A549 (cell line): ENCODE measurements around the gene CDHR4.

ENCODE experiments used
- CBX8 ChIP-seq: fragments of 200-600 bp; sonication (generic); IDR thresholded peaks from 2 replicates; pipeline ENCODE4 v1.6.1; 2016
- CEBPB ChIP-seq, 2 experiments: fragments of >200 bp in 1 of 2; sonication (Bioruptor Twin) in 1 of 2; formaldehyde crosslinking in 1 of 2; IDR thresholded peaks; 2 replicates each; pipeline ENCODE4 v1.6.1; 2012 to 2016
- CHD2 ChIP-seq: fragments of 150-350 bp; IDR thresholded peaks from 2 replicates; pipeline ENCODE4 v1.6.1; 2014; ENCODE audit warnings: low read length; ENCODE audit not compliant: partially characterized antibody
- CTCF ChIP-seq: fragments of >200 bp; sonication (Bioruptor Twin); formaldehyde crosslinking; IDR thresholded peaks from 3 replicates; pipeline ENCODE4 v1.5.1; 2016
- EP300 ChIP-seq, 2 experiments: fragments of >200 bp; sonication (Bioruptor Twin); formaldehyde crosslinking; IDR thresholded peaks; 2 replicates in 1 of 2; 3 replicates in 1 of 2; pipeline ENCODE4 v1.6.1; 2016 to 2017
- ESRRA ChIP-seq: fragments of 150-350 bp; IDR thresholded peaks from 2 replicates; pipeline ENCODE4 v1.6.1; 2014; ENCODE audit warnings: mild to moderate bottlenecking, low read length, borderline replicate concordance
- FOSL2 ChIP-seq, 2 experiments: fragments of 450-650 bp in 1 of 2; fragments of >200 bp in 1 of 2; sonication (Bioruptor Twin) in 1 of 2; formaldehyde crosslinking; IDR thresholded peaks; 2 replicates each; pipeline versions ENCODE4 v1.5.0 to v1.6.1; 2016 to 2020; ENCODE audit warnings: mild to moderate bottlenecking in 1 of 2, moderate library complexity in 1 of 2
- GATA3 ChIP-seq: IDR thresholded peaks from 2 replicates; pipeline ENCODE4 v1.6.1; 2012; ENCODE audit warnings: borderline replicate concordance
- HDAC2 ChIP-seq: fragments of 200-600 bp; sonication (generic); IDR thresholded peaks from 2 replicates; pipeline ENCODE4 v1.6.1; 2016
- PBX3 ChIP-seq: IDR thresholded peaks from 2 replicates; pipeline ENCODE4 v1.6.1; 2012
- RARB ChIP-seq: fragments of 250-450 bp; sonication (Bioruptor Pico); IDR thresholded peaks from 2 replicates; pipeline ENCODE4 v1.8.0; 2021; ENCODE audit warnings: mild to moderate bottlenecking, moderate library complexity

- no peak for TF ChIP-seq HDAC2
- no peak for TF ChIP-seq PBX3
- TF ChIP-seq CTCF: no peak
- TF ChIP-seq CBX8: no peak
- no peak for TF ChIP-seq FOSL2 (IDR thresholded peaks at IDR 0.05)
- TF ChIP-seq FOSL2 (CRISPR knock-in tag; IDR thresholded peaks at IDR 0.05): no peak
- TF ChIP-seq CHD2: no peak
- no peak for TF ChIP-seq CEBPB (IDR thresholded peaks at IDR 0.05)
- TF ChIP-seq EP300 (IDR thresholded peaks at IDR 0.05): no peak
- no peak for TF ChIP-seq GATA3
- no peak for TF ChIP-seq RARB (CRISPR knock-in tag)
- no peak for TF ChIP-seq ESRRA
Measured at GRCh38 chr3:49806850-49807249, 7.2 kb upstream of the CDHR4 start.
